GM18508 (cell line): ENCODE results near the gene FAM53B.

Experiments
- ATAC-seq: cut with Tn5 transposase; IDR thresholded peaks from one replicate; pipeline ENCODE4 v1.9.1; 2021; ENCODE audit warnings: moderate number of reproducible peaks; ENCODE audit not compliant: insufficient read depth, unreplicated experiment

FAM53B gene

DNA sequence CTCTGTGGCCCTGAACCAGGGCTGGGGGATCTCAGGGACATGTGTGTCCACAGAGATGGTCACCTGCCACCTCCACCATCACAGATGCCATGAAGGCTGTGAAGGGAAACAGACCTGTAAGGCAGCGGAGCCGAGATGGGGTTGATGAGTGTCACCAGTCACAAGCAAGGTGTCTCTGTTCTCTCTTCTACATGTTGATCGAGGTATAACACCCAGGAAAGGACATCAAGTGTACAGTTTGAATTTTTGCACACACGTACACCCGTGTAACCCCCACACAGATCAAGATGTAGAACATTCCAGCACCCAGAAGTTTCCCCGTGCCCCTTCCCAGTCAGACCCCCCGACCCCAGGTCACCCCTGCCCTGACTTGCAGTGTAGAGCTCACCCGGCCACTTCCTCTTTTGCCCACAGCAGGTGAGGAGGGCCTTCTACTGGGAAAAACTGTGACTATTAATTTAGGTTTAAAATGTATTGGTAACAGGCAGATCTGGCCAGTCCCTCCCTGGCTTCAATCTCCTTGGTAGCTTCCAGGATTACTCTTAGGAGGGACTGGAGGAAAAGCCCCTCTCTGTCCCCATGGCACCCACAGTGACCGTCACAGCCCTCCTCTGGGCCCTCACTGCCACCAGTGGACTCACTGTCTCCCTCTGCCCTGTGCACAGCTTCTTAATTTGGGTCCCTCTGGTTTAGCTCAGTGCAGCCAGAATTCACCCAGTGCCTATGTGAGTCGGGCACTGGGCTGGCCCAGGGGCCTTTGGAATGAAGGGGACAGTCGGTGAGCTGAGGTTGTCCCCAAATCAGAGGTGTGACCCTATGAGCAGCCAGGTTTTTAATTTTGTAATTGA is 174.3 kb downstream of the FAM53B start:
- ATAC-seq = no peak
